OCI-LY7 (cell line): ENCODE data around the gene MAST2.

ENCODE experiments used
- EZH2phosphoT487 ChIP-seq: fragments of 200-600 bp; sonication (generic); IDR thresholded peaks from 2 replicates; pipeline ENCODE4 v1.6.1; 2018; ENCODE audit warnings: low read depth, borderline replicate concordance, mild to moderate bottlenecking, mixed run types, antibody characterized with exemption, low read length, moderate library complexity, mixed read lengths
- TF ChIP-seq, protein P1 (sequence below): fragments of 200-600 bp; sonication (generic); conservative IDR thresholded peaks from 2 replicates; pipeline ENCODE4 v1.5.1; 2014; ENCODE audit warnings: mild to moderate bottlenecking, antibody characterized with exemption, low read length, moderate library complexity, mixed read lengths

DNA sequence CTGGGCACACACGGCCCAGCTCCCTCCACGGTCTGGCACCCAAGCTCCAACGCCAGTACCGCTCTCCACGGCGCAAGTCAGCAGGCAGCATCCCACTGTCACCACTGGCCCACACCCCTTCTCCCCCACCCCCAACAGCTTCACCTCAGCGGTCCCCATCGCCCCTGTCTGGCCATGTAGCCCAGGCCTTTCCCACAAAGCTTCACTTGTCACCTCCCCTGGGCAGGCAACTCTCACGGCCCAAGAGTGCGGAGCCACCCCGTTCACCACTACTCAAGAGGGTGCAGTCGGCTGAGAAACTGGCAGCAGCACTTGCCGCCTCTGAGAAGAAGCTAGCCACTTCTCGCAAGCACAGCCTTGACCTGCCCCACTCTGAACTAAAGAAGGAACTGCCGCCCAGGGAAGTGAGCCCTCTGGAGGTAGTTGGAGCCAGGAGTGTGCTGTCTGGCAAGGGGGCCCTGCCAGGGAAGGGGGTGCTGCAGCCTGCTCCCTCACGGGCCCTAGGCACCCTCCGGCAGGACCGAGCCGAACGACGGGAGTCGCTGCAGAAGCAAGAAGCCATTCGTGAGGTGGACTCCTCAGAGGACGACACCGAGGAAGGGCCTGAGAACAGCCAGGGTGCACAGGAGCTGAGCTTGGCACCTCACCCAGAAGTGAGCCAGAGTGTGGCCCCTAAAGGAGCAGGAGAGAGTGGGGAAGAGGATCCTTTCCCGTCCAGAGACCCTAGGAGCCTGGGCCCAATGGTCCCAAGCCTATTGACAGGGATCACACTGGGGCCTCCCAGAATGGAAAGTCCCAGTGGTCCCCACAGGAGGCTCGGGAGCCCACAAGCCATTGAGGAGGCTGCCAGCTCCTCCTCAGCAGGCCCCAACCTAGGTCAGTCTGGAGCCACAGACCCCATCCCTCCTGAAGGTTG, 231.4 kb downstream of the MAST2 start:
- TF ChIP-seq, protein P1, sequence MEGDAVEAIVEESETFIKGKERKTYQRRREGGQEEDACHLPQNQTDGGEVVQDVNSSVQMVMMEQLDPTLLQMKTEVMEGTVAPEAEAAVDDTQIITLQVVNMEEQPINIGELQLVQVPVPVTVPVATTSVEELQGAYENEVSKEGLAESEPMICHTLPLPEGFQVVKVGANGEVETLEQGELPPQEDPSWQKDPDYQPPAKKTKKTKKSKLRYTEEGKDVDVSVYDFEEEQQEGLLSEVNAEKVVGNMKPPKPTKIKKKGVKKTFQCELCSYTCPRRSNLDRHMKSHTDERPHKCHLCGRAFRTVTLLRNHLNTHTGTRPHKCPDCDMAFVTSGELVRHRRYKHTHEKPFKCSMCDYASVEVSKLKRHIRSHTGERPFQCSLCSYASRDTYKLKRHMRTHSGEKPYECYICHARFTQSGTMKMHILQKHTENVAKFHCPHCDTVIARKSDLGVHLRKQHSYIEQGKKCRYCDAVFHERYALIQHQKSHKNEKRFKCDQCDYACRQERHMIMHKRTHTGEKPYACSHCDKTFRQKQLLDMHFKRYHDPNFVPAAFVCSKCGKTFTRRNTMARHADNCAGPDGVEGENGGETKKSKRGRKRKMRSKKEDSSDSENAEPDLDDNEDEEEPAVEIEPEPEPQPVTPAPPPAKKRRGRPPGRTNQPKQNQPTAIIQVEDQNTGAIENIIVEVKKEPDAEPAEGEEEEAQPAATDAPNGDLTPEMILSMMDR, result no peak
- TF ChIP-seq EZH2phosphoT487, result no peak
